Suprapubic skin (tissue), 3 donors: ENCODE data around the gene RSF1.

Source experiments
- EP300 ChIP-seq: sonication (generic); formaldehyde crosslinking; IDR thresholded peaks from one replicate; pipeline ENCODE4 v1.6.1; 2017; ENCODE audit warnings: antibody characterized with exemption
- POLR2A ChIP-seq, 2 donors: fragments of 450-650 bp; IDR thresholded peaks; one replicate each; pipeline ENCODE4 v1.6.1; 2017; ENCODE audit warnings: antibody characterized with exemption in 2 of 2, mild to moderate bottlenecking in 2 of 2, moderate library complexity in 2 of 2
- TF ChIP-seq, protein P1 (sequence below), 2 donors: fragments of 200-600 bp in 1 of 2; fragments of 450-650 bp in 1 of 2; sonication (generic) in 1 of 2; IDR thresholded peaks; one replicate each; pipeline ENCODE4 v1.5.1; 2016 to 2019; ENCODE audit warnings: antibody characterized with exemption in 2 of 2, mild to moderate bottlenecking in 1 of 2, moderate library complexity in 1 of 2

- TF ChIP-seq, protein P1, sequence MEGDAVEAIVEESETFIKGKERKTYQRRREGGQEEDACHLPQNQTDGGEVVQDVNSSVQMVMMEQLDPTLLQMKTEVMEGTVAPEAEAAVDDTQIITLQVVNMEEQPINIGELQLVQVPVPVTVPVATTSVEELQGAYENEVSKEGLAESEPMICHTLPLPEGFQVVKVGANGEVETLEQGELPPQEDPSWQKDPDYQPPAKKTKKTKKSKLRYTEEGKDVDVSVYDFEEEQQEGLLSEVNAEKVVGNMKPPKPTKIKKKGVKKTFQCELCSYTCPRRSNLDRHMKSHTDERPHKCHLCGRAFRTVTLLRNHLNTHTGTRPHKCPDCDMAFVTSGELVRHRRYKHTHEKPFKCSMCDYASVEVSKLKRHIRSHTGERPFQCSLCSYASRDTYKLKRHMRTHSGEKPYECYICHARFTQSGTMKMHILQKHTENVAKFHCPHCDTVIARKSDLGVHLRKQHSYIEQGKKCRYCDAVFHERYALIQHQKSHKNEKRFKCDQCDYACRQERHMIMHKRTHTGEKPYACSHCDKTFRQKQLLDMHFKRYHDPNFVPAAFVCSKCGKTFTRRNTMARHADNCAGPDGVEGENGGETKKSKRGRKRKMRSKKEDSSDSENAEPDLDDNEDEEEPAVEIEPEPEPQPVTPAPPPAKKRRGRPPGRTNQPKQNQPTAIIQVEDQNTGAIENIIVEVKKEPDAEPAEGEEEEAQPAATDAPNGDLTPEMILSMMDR (IDR thresholded peaks at IDR 0.05) = no peak
- TF ChIP-seq EP300 = no peak
- no peak for TF ChIP-seq POLR2A (IDR thresholded peaks at IDR 0.05)
Observed at GRCh38 chr11:77647654-77648305, 172.7 kb downstream of the RSF1 start.
